Keratinocyte (primary cell): Measurements from ENCODE around the gene DNAAF5. TPM values are rescaled to one million over a fixed set of nuclear protein-coding genes. Genes with fewer than 3 reads are reported as not detected.

Source experiments
- DNase-seq: peaks from one replicate; pipeline ENCODE4 v3.0.0-alpha.2; 2011; ENCODE audit warnings: low read depth, missing footprints, low spot score
- FAIRE-seq: peaks from 2 replicates; lab custom pipeline; 2011; peaks lifted over from hg19 to GRCh38; lab: Jason Lieb, UNC
- H2AFZ ChIP-seq: 2 replicates; pipeline ENCODE4 v1.6.0; 2012; ENCODE audit warnings: low read length, control low read depth, inconsistent platforms; ENCODE audit not compliant: control insufficient read depth
- H3K27ac ChIP-seq: 2 replicates; pipeline ENCODE4 v1.5.1; 2011; ENCODE audit warnings: low read length; ENCODE audit not compliant: control insufficient read depth, insufficient read depth
- H3K27me3 ChIP-seq: 3 replicates; pipeline ENCODE4 v1.6.0; 2011; ENCODE audit warnings: low read length; ENCODE audit not compliant: control insufficient read depth, insufficient read depth; ENCODE audit errors: extremely low read depth
- H3K36me3 ChIP-seq, 2 experiments: 2 replicates in 1 of 2; 3 replicates in 1 of 2; pipeline ENCODE4 v1.5.1; 2011; ENCODE audit warnings: low read length in 2 of 2, mild to moderate bottlenecking in 1 of 2; ENCODE audit not compliant: control insufficient read depth in 2 of 2, insufficient read depth in 2 of 2; ENCODE audit errors: extremely low read depth in 1 of 2
- H3K4me1 ChIP-seq: 3 replicates; pipeline ENCODE4 v1.5.1; 2011; ENCODE audit warnings: low read length; ENCODE audit not compliant: control insufficient read depth, insufficient read depth; ENCODE audit errors: extremely low read depth
- H3K4me2 ChIP-seq: 3 replicates; pipeline ENCODE4 v1.6.0; 2011; ENCODE audit warnings: low read depth, low read length; ENCODE audit not compliant: control insufficient read depth, insufficient read depth; ENCODE audit errors: extremely low read depth
- H3K4me3 ChIP-seq, 3 experiments: fragments of 200-600 bp in 1 of 3; sonication (generic) in 1 of 3; 2 replicates in 2 of 3; 3 replicates in 1 of 3; pipeline ENCODE4 v1.5.1; 2011 to 2016; ENCODE audit warnings: low read length in 3 of 3, mild to moderate bottlenecking in 3 of 3, control low read depth in 2 of 3, inconsistent platforms in 1 of 3, low read depth in 1 of 3, mixed read lengths in 1 of 3, mixed run types in 1 of 3, moderate library complexity in 1 of 3; ENCODE audit not compliant: control insufficient read depth in 2 of 3, insufficient read depth in 2 of 3; ENCODE audit errors: extremely low read depth in 1 of 3
- H3K79me2 ChIP-seq: 2 replicates; pipeline ENCODE4 v1.6.0; 2012; ENCODE audit warnings: low read length; ENCODE audit not compliant: control insufficient read depth, insufficient read depth
- H3K9ac ChIP-seq: 3 replicates; pipeline ENCODE4 v1.6.0; 2011; ENCODE audit warnings: low read length; ENCODE audit not compliant: control insufficient read depth, insufficient read depth; ENCODE audit errors: extremely low read depth
- H3K9me1 ChIP-seq: 3 replicates; pipeline ENCODE4 v1.6.0; 2011; ENCODE audit warnings: low read length; ENCODE audit not compliant: control insufficient read depth, insufficient read depth; ENCODE audit errors: extremely low read depth
- H3K9me3 ChIP-seq: 2 replicates; pipeline ENCODE4 v1.5.1; 2012; ENCODE audit warnings: low read depth, low read length; ENCODE audit not compliant: control insufficient read depth
- H4K20me1 ChIP-seq: 3 replicates; pipeline ENCODE4 v1.6.0; 2011; ENCODE audit warnings: low read length; ENCODE audit not compliant: control insufficient read depth, insufficient read depth; ENCODE audit errors: extremely low read depth
- CTCF ChIP-seq, 3 experiments: IDR thresholded peaks in 1 of 3; conservative IDR thresholded peaks in 1 of 3; optimal IDR thresholded peaks in 1 of 3; 2 replicates in 2 of 3; 3 replicates in 1 of 3; pipeline versions ENCODE3 to v1.5.1; 2011; ENCODE audit warnings: low read length in 3 of 3, mild to moderate bottlenecking in 3 of 3, moderate library complexity in 2 of 3, control low read depth in 1 of 3, inconsistent platforms in 1 of 3; ENCODE audit not compliant: insufficient read depth in 2 of 3; ENCODE audit errors: extremely low read depth in 1 of 3
- EZH2 ChIP-seq: IDR thresholded peaks from one replicate; pipeline ENCODE4 v1.6.1; 2012; ENCODE audit warnings: inconsistent platforms, mild to moderate bottlenecking, low read length, moderate library complexity
- dilution Hi-C: fragments of 300-500 bp; cut with MboI; formaldehyde crosslinking; loops from one replicate; pipeline ENCODE4 v1.7.0; 2020; ENCODE audit warnings: low sequenced_read_pairs; ENCODE audit not compliant: extremely low pct_ligation_motif_present
- polyA plus RNA-seq, 5 experiments: library from polyadenylated mRNA; depleted of rRNA in 3 of 5; stranded (reverse) in 3 of 5; stranded (forward) in 1 of 5; unstranded in 1 of 5; fragments of >200 nt; gene quantifications; 1 replicate in 1 of 5; 2 replicates in 3 of 5; 3 replicates in 1 of 5; pipeline versions ENCODE4 v1.2.1 to v1.2.3, GENCODE V29; 2011 to 2012; ENCODE audit warnings: missing spikeins in 2 of 5, low read depth in 1 of 5, low replicate concordance in 1 of 5

Gene DNAAF5
- polyA plus RNA-seq, 1 donor (not counting 4 experiments of a cell fraction or from before 2014, with no cell fraction given): 16.3 TPM

GRCh38 chr7:747186-747585, 20.7 kb downstream of the DNAAF5 start:
- no peak overlapping the region for H2AFZ ChIP-seq
- H3K9me3 ChIP-seq: peaks cover 2% of the 10 kb centered on the region
- H3K36me3 ChIP-seq: peaks cover 14 to 15% of the 10 kb centered on the region in 2 experiments
- H3K27ac ChIP-seq: no peak overlapping the region
- H3K4me1 ChIP-seq: peaks cover 3% of the 10 kb centered on the region
- FAIRE-seq: no peak
- peaks cover 2% of the 10 kb centered on the region for H4K20me1 ChIP-seq
- H3K27me3 ChIP-seq: no peaks in the 10 kb centered on the region
- H3K79me2 ChIP-seq: peaks cover 27% of the 10 kb centered on the region
- no peak overlapping the region for H3K4me3 ChIP-seq
- no peak for TF ChIP-seq CTCF (optimal IDR thresholded peaks at IDR 0.05 in 1 of 3, IDR thresholded peaks at IDR 0.05 in 1 of 3, conservative IDR thresholded peaks at IDR 0.05 in 1 of 3; ENCODE audit: extremely low read depth in 1 of 3, insufficient read depth in 2 of 3, low read length in 3 of 3)
- TF ChIP-seq EZH2: no peak
- H3K9me1 ChIP-seq: peaks cover 2% of the 10 kb centered on the region
- DNase-seq: no peak
- H3K9ac ChIP-seq: no peak overlapping the region
- H3K4me2 ChIP-seq: no peak overlapping the region
- dilution Hi-C loops: no loop called here

GRCh38 chr7:748446-748845, 21.9 kb downstream of the DNAAF5 start:
- Histone ChIP-seq H3K4me2 (no peak overlapping the region), H3K79me2 (peaks cover 27% of the 10 kb centered on the region), H3K36me3 (peaks cover 16 to 19% of the 10 kb centered on the region in 2 experiments), H3K27me3 (no peaks in the 10 kb centered on the region), H3K4me3 (no peak overlapping the region), H3K9me3 (peaks cover 2% of the 10 kb centered on the region), H3K9me1 (peaks cover 2% of the 10 kb centered on the region), H2AFZ (no peak overlapping the region), H3K4me1 (no peaks in the 10 kb centered on the region), H3K9ac (no peak overlapping the region), H3K27ac (no peak overlapping the region), H4K20me1 (peaks cover 2% of the 10 kb centered on the region)
- DNase-seq: no peak
- dilution Hi-C loops: no loop called here
- no peak for FAIRE-seq
- TF ChIP-seq EZH2 (no peak), CTCF (optimal IDR thresholded peaks at IDR 0.05 in 1 of 3, IDR thresholded peaks at IDR 0.05 in 1 of 3, conservative IDR thresholded peaks at IDR 0.05 in 1 of 3; ENCODE audit: extremely low read depth in 1 of 3, insufficient read depth in 2 of 3, low read length in 3 of 3) (no peak)
